Right lobe of liver (tissue), 6 donors: ENCODE measurements around the gene BCAP31. TPM values are rescaled to one million over a fixed set of nuclear protein-coding genes. Genes with fewer than 3 reads are reported as not detected.

Experiments used
- ATAC-seq, 4 donors: fragments of 200-7000 bp; cut with Tn5 transposase; one replicate each; pipeline ENCODE4 v1.9.1; 2020; ENCODE audit warnings: mild to moderate bottlenecking in 4 of 4, moderate library complexity in 4 of 4
- DNase-seq, 3 donors: peaks; one replicate each; pipeline ENCODE4 v3.0.0-alpha.2; 2020
- H3K27ac ChIP-seq, 3 donors: fragments of 200-600 bp; one replicate each; pipeline ENCODE4 v1.8.0; 2022
- H3K27me3 ChIP-seq, 2 donors: fragments of 200-600 bp; one replicate each; pipeline ENCODE4 v1.8.0; 2022
- H3K36me3 ChIP-seq, 4 donors: fragments of 200-600 bp; sonication (generic) in 1 of 4; one replicate each; pipeline versions ENCODE4 v1.5.1 to v1.8.0; 2017 to 2022; ENCODE audit warnings: control low read depth in 1 of 4
- H3K4me1 ChIP-seq, 4 donors: fragments of 200-600 bp; sonication (generic) in 1 of 4; one replicate each; pipeline versions ENCODE4 v1.5.1 to v1.8.0; 2017 to 2022; ENCODE audit warnings: control low read depth in 1 of 4
- H3K4me3 ChIP-seq, 3 donors: fragments of 200-600 bp; one replicate each; pipeline ENCODE4 v1.8.0; 2022
- H3K9me3 ChIP-seq, 4 donors: fragments of 200-600 bp; sonication (generic) in 1 of 4; one replicate each; pipeline versions ENCODE4 v1.5.1 to v1.8.0; 2017 to 2022; ENCODE audit warnings: control low read depth in 1 of 4
- POLR2A ChIP-seq: fragments of 450-650 bp; IDR thresholded peaks from one replicate; pipeline ENCODE4 v1.6.1; 2017; ENCODE audit warnings: antibody characterized with exemption, mild to moderate bottlenecking
- WGBS: methylation state at CpG from one replicate; pipeline ENCODE4 v1.1.6; 2018; ENCODE audit warnings: low coverage, low lambda C conversion rate; ENCODE audit not compliant: insufficient coverage; ENCODE audit errors: missing lambda C conversion rate; 5-methylcytosine and 5-hydroxymethylcytosine counted together
- intact Hi-C, 2 donors: fragments of 100-400 bp; cut with DNase I; formaldehyde crosslinking; loops; one replicate each; pipeline versions ENCODE4 v1.11.2 to v1.14.1; 2022
- total RNA-seq, 6 experiments: library from RNA; depleted of rRNA in 2 of 6; stranded (reverse); fragments of >200 nt in 2 of 6; fragmentation: NEBNext Ultra II Directional in 3 of 6; extraction: Animal tissue kit (Norgen Biotek cat#: 25700) in 3 of 6; gene quantifications; one replicate each; pipeline versions ENCODE4 v1.1.0 to v1.2.4, GENCODE V29; 2016 to 2023
- TF ChIP-seq, protein P1 (sequence below), 4 donors: fragments of 200-600 bp in 3 of 4; fragments of 450-650 bp in 1 of 4; IDR thresholded peaks; one replicate each; pipeline versions ENCODE4 v1.5.1 to v1.8.0; 2016 to 2022; ENCODE audit warnings: antibody characterized with exemption in 4 of 4, mild to moderate bottlenecking in 2 of 4
- donor health status: DM: no; HTN: yes; CAD: no.
- donor health status: DM: no; HTN: no; CAD: no.
- donor health status: DM: no; HTN: no; CAD: no.
- donor health status: DM: no; HTN: yes; CAD: no.
- donor health status: DM: no; HTN: yes; CAD: no.

The BCAP31 gene
- total RNA-seq, 6 experiments from 2014 or later = 100 to 126 (median 107) TPM

DNA sequence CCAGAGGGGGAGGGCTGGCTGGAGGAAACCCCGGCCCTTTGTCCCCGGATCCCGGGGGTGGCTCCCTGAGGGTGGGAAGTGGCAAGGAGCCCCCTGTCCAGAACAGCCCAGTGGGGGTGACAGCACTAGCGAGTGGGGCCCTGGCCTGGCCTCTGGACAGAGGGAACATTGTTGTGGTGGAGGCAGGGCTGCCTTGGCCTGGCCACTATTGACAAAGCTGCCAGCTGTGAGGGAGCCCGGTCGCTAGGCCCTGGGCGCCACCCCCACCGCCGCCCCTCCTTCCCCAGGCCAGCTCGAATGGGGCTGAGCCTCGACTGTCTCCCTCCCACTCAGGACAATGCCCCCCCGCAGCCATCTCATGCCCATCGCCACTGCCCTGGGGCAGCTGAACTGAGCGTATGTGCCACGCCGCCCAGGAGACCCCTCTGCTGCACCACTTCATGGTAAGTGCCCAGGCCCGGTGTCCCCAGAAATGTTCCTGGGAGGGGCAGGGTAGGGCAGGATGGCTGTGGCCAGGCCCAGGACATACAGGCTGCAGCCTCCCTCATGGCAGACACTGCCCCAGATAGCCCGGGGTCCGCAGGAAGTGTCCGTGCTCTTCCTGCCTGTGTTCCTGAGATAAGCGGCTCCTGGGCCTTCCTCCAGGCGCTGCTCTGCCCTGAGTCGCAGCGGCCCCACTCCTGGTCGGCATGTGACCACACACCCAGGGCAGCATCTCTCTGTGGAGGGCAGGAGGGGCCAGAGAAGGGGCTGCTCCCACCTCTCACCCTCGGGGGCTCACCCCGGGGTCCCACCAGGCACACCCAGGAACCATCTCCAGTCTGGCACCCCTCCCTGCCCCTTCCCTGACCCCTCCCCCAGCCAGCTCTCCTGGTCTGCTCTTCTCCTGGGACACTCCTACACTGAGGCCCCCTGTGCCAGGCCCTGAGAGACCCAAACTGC is 41.2 kb upstream of the BCAP31 start:
- Histone ChIP-seq H3K9me3 (no peaks in the 10 kb centered on the region), H3K4me3 (no peak overlapping the region), H3K27ac (no peak overlapping the region), H3K27me3 (no peaks in the 10 kb centered on the region), H3K36me3 (no peaks in the 10 kb centered on the region), H3K4me1 (no peaks in the 10 kb centered on the region)
- TF ChIP-seq, protein P1, sequence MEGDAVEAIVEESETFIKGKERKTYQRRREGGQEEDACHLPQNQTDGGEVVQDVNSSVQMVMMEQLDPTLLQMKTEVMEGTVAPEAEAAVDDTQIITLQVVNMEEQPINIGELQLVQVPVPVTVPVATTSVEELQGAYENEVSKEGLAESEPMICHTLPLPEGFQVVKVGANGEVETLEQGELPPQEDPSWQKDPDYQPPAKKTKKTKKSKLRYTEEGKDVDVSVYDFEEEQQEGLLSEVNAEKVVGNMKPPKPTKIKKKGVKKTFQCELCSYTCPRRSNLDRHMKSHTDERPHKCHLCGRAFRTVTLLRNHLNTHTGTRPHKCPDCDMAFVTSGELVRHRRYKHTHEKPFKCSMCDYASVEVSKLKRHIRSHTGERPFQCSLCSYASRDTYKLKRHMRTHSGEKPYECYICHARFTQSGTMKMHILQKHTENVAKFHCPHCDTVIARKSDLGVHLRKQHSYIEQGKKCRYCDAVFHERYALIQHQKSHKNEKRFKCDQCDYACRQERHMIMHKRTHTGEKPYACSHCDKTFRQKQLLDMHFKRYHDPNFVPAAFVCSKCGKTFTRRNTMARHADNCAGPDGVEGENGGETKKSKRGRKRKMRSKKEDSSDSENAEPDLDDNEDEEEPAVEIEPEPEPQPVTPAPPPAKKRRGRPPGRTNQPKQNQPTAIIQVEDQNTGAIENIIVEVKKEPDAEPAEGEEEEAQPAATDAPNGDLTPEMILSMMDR (IDR thresholded peaks at IDR 0.05) = no peak
- TF ChIP-seq POLR2A = no peak
- peak; percentile 38 to 49 (median 46) for ATAC-seq
- DNase-seq = peak; percentile 27 to 52 (median 41)
- 60% methylated on average over 1 of the region's 27 CpGs for WGBS
- intact Hi-C loops = loop anchor here in 1 of 2 donors (5.0 kb wide), 1 partner anchor 182 kb away; no protein-coding TSS in a partner anchor

GRCh38 chrX:153764786-153765137 is 40.6 kb upstream of the BCAP31 start:
- TF ChIP-seq POLR2A = no peak
- TF ChIP-seq, protein P1 (IDR thresholded peaks at IDR 0.05) = no peak
- no peaks in the 10 kb centered on the region for H3K4me1 ChIP-seq
- H3K27ac ChIP-seq = no peak overlapping the region

GRCh38 chrX:153763989-153764755 is 40.0 kb upstream of the BCAP31 start, which contains the start of gene PLXNB3:
TSS of gene PLXNB3 (plus strand) at chrX:153764249. CDS start at chrX:153765536, 1,287 bp downstream.
- WGBS = 15% methylated on average over 21 of the region's 26 CpGs
- no peak for TF ChIP-seq POLR2A
- TF ChIP-seq, protein P1 (IDR thresholded peaks at IDR 0.05) = peak; percentile 82 to 93 (median 90)
- no peaks in the 10 kb centered on the region for H3K9me3 ChIP-seq
- H3K27ac ChIP-seq = no peak within 1 kb of the TSS
- no peaks in the 10 kb centered on the region for H3K27me3 ChIP-seq
- H3K36me3 ChIP-seq = no peaks in the 10 kb centered on the region
- H3K4me1 ChIP-seq = no peaks in the 10 kb centered on the region
- no peak within 1 kb of the TSS for H3K4me3 ChIP-seq
- ATAC-seq (peak; percentile 85 to 94 (median 92)), DNase-seq (peak; percentile 74 to 86 (median 86))
- intact Hi-C loops = loop anchor here in 1 of 2 donors (5.0 kb wide), 1 partner anchor 188 kb away; no protein-coding TSS in a partner anchor

More at GRCh38 chrX:153764786-153765137, 40.6 kb upstream of the BCAP31 start:
- intact Hi-C loops = loop anchor here (5.0 kb wide), 2 partner anchors 183 to 188 kb away; no protein-coding TSS in a partner anchor
- 40% methylated on average over 1 of the region's 7 CpGs for WGBS
- DNase-seq (peak in 2 of 3 donors; percentile 11 to 26), ATAC-seq (no peak)
- H3K36me3 ChIP-seq = no peaks in the 10 kb centered on the region
- H3K27me3 ChIP-seq = no peaks in the 10 kb centered on the region
- H3K9me3 ChIP-seq = no peaks in the 10 kb centered on the region
- no peak overlapping the region for H3K4me3 ChIP-seq

- H3K36me3 ChIP-seq = no peaks in the 10 kb centered on the region
- no peaks in the 10 kb centered on the region for H3K4me1 ChIP-seq
- no peak overlapping the region for H3K27ac ChIP-seq
- no peak for TF ChIP-seq POLR2A
- TF ChIP-seq, protein P1 (IDR thresholded peaks at IDR 0.05) = no peak
- DNase-seq = peak in 2 of 3 donors; percentile 23 to 51
- no peaks in the 10 kb centered on the region for H3K9me3 ChIP-seq
- intact Hi-C loops = loop anchor here in 1 of 2 donors (5.0 kb wide), 1 partner anchor 189 kb away; no protein-coding TSS in a partner anchor
- no peaks in the 10 kb centered on the region for H3K27me3 ChIP-seq
- 56% methylated on average over 6 of the region's 18 CpGs for WGBS
- ATAC-seq = no peak
- no peak overlapping the region for H3K4me3 ChIP-seq
These were observed 39.2 kb upstream of the BCAP31 start for GRCh38 chrX:153763298-153763932.
